Tibial artery (tissue), 4 donors: ENCODE results near the gene DCTN1.

Experiments used
- DNase-seq, 2 donors: peaks; one replicate each; pipeline ENCODE4 v3.0.0-alpha.2; 2019
- H3K27ac ChIP-seq, 2 donors: fragments of 200-600 bp; sonication (generic) in 1 of 2; 1 replicate in 1 of 2; 2 replicates in 1 of 2; pipeline ENCODE4 v1.5.1; 2018 to 2019; ENCODE audit warnings: mild to moderate bottlenecking in 1 of 2
- H3K27me3 ChIP-seq, 2 donors: fragments of 200-600 bp; sonication (generic) in 1 of 2; one replicate each; pipeline versions ENCODE4 v1.5.1 to v1.6.0; 2016 to 2019
- H3K36me3 ChIP-seq, 3 donors: fragments of 200-600 bp; sonication (generic) in 2 of 3; one replicate each; pipeline ENCODE4 v1.5.1; 2016 to 2019; ENCODE audit warnings: mild to moderate bottlenecking in 2 of 3
- H3K4me1 ChIP-seq, 4 donors: fragments of 200-600 bp; sonication (generic) in 2 of 4; 1 replicate in 3 of 4; 2 replicates in 1 of 4; pipeline ENCODE4 v1.5.1; 2016 to 2019
- H3K4me3 ChIP-seq, 2 donors: fragments of 200-600 bp; sonication (generic) in 1 of 2; 1 replicate in 1 of 2; 2 replicates in 1 of 2; pipeline ENCODE4 v1.5.1; 2018 to 2019; ENCODE audit warnings: mild to moderate bottlenecking in 2 of 2
- H3K9me3 ChIP-seq, 3 donors: fragments of 200-600 bp; sonication (generic) in 1 of 3; one replicate each; pipeline ENCODE4 v1.5.1; 2016 to 2019
- intact Hi-C: fragments of 100-400 bp; cut with DNase I; formaldehyde crosslinking; loops from one replicate; pipeline ENCODE4 v1.15.0; 2023; ENCODE audit warnings: low total_unique reads
- TF ChIP-seq, protein P1 (sequence below), 2 experiments: fragments of 200-600 bp in 1 of 2; fragments of 450-650 bp in 1 of 2; IDR thresholded peaks; one replicate each; pipeline ENCODE4 v1.5.1; 2017 to 2019; ENCODE audit warnings: antibody characterized with exemption in 2 of 2, mild to moderate bottlenecking in 1 of 2, moderate library complexity in 1 of 2

The DCTN1 gene

DNA sequence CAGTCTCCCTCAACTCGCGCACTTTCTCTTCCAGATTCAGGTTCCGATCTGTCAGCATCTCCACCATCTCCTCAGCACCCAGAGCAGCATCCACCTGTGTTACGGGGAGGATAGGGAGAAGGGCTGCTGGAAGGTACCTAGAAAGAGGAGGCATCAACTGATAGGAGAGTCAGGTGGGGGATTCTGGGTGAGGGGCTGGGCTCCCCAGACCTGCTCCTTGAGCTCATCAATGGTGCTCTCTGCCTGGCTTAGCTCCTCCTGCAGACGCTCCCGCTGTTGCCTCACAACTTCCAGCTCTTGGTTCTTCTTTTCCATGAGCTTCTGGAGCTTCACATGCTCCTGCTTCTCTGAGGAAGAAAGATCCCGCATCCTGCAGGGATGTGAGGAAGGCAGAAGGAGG lies 10.1 kb downstream of the DCTN1 start:
- no peak overlapping the region for H3K4me3 ChIP-seq
- DNase-seq = no peak
- no peaks in the 10 kb centered on the region for H3K27me3 ChIP-seq
- peaks cover 63 to 77% (median 67%) of the 10 kb centered on the region in 3 donors for H3K36me3 ChIP-seq
- H3K27ac ChIP-seq = no peak overlapping the region
- H3K4me1 ChIP-seq = peaks cover 0 to 23% (median 12%) of the 10 kb centered on the region in 4 donors
- H3K9me3 ChIP-seq = no peaks in the 10 kb centered on the region
- intact Hi-C loops = no loop called here
- TF ChIP-seq, protein P1, sequence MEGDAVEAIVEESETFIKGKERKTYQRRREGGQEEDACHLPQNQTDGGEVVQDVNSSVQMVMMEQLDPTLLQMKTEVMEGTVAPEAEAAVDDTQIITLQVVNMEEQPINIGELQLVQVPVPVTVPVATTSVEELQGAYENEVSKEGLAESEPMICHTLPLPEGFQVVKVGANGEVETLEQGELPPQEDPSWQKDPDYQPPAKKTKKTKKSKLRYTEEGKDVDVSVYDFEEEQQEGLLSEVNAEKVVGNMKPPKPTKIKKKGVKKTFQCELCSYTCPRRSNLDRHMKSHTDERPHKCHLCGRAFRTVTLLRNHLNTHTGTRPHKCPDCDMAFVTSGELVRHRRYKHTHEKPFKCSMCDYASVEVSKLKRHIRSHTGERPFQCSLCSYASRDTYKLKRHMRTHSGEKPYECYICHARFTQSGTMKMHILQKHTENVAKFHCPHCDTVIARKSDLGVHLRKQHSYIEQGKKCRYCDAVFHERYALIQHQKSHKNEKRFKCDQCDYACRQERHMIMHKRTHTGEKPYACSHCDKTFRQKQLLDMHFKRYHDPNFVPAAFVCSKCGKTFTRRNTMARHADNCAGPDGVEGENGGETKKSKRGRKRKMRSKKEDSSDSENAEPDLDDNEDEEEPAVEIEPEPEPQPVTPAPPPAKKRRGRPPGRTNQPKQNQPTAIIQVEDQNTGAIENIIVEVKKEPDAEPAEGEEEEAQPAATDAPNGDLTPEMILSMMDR (IDR thresholded peaks at IDR 0.05) = no peak

DNA sequence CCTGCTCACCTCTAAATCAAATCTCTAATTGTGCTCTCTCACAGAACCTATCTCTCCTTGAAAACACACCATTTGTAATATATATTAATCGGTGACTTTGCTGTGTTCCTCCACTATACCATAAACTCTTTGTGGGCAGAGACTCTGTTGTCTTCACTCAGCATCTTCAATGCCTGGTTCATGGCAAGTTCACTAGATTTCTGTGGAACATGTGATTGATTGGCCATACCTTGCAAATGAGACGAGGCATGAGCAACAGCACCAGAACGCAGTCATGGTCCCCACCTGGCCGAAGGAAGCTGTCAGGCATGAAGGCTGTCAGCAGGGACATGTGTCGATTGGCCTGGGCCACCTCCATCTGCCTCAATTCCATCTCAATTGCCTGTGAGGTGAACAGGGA lies 11.6 kb downstream of the DCTN1 start:
- no peak for DNase-seq
- TF ChIP-seq, protein P1 (IDR thresholded peaks at IDR 0.05) = no peak
- intact Hi-C loops = no loop called here
- H3K4me1 ChIP-seq = peaks cover 0 to 8% (median 1%) of the 10 kb centered on the region in 4 donors
- peaks cover 76 to 91% (median 82%) of the 10 kb centered on the region in 3 donors for H3K36me3 ChIP-seq
- no peak overlapping the region for H3K4me3 ChIP-seq
- H3K27me3 ChIP-seq = no peaks in the 10 kb centered on the region
- H3K9me3 ChIP-seq = no peaks in the 10 kb centered on the region
- no peak overlapping the region for H3K27ac ChIP-seq

DNA sequence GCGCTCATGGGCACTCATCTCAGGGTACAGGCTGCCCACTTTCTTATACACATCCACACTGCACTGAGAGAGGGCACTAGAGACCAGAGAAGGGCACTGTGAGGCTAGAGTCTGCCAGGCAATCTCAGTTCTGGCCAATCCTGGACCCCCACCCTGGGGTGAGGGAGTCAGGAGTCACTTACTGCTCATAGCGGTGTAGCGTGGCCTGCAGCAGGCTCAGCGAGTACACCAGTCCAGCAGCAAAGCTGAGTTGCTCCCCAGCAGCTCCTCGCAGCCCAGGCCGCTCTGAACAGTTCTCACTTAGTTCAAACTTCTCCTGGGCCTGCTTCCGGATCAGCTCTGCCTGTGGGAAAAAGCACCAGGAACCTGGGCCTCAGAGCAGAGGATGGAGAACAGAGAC lies 12.3 kb downstream of the DCTN1 start:
- intact Hi-C loops = no loop called here
- TF ChIP-seq, protein P1 (IDR thresholded peaks at IDR 0.05) = no peak
- Histone ChIP-seq H3K4me3 (no peak overlapping the region), H3K27ac (no peak overlapping the region), H3K27me3 (no peaks in the 10 kb centered on the region), H3K4me1 (peaks cover 0 to under 1% (median 0%) of the 10 kb centered on the region in 4 donors), H3K36me3 (peaks cover 83 to 98% (median 89%) of the 10 kb centered on the region in 3 donors), H3K9me3 (no peaks in the 10 kb centered on the region)
- no peak for DNase-seq

DNA sequence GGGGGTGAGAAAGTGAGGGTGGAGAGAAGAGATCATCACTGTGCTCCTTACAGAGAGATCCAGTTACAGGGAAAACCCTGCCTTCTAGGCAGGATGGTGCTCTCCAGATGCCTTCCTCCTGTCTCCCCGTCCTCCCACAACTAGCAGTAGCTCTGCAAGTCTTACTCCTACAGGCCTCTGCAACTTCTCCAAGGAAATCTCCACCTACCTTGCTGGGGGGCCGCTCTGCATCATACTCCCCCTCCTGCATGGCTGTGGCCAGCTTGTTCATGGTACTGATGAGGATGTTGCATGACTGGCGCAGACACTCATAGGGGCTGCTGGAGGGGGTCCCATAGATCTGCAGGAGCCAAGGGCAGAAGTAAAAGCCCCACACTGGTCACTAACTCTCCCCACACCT lies 14.1 kb downstream of the DCTN1 start:
- no peaks in the 10 kb centered on the region for H3K9me3 ChIP-seq
- no peak overlapping the region for H3K4me3 ChIP-seq
- DNase-seq = no peak
- H3K4me1 ChIP-seq = no peaks in the 10 kb centered on the region
- H3K27me3 ChIP-seq = no peaks in the 10 kb centered on the region
- peaks cover 97 to 100% (median 100%) of the 10 kb centered on the region in 3 donors for H3K36me3 ChIP-seq
- TF ChIP-seq, protein P1 (IDR thresholded peaks at IDR 0.05) = no peak
- no peak overlapping the region for H3K27ac ChIP-seq
- intact Hi-C loops = no loop called here

DNA sequence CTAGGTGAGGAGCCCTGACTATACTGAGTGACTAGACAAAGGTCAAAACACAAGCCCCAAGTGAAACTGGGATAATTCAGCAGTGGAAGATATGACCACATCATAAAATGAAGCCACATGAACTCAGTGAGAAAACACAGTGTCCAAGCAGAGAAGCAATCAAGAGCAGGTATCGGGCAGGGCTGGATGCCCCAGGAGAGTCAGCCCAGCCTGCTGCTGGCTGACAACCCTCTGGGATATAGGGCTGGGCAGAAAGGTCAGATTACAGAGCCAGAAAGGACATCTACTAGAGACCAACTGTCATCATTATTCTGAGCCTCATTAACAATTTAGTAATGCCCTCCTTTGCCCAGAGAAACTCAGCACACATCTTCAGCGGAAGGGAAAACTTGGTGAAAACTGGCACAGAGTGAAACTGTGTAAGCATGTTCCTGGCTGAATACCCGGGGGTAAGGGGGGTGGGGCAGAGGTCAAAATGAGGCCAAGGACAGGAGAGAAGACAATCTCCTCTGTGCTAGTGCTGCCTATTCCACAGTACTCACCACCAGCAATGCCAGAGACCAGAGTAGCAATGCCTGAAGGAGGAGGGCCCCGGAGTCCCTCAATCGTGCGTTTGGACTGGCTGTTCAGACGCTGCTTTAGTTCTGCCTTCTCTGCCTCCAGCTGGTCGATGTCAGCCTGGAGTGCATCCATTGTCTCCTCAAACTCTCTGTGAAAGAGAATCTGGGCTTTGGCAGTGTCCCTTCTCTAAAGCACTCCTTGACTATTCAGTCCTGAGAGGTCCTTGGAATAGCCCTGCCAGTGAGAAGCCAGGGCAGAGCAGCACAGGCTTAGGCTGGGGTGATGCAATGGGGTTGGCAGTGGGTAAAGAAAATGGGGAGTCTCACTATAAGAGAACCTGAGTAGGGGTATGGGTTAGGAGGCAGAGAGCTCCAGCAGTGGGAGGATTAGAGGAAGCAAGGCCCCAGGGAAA lies 15.3 kb downstream of the DCTN1 start:
- Histone ChIP-seq H3K27ac (no peak overlapping the region), H3K9me3 (no peaks in the 10 kb centered on the region), H3K4me3 (no peak overlapping the region), H3K4me1 (no peaks in the 10 kb centered on the region), H3K27me3 (no peaks in the 10 kb centered on the region), H3K36me3 (peaks cover 97 to 100% (median 100%) of the 10 kb centered on the region in 3 donors)
- TF ChIP-seq, protein P1 (IDR thresholded peaks at IDR 0.05) = no peak
- intact Hi-C loops = no loop called here
- DNase-seq = no peak
